B cell (primary cell): ENCODE data around the gene C11orf16. TPM values are rescaled to one million over a fixed set of nuclear protein-coding genes. Genes with fewer than 3 reads are reported as not detected.

ENCODE experiments used
- ATAC-seq: fragments of 200-7000 bp; cut with Tn5 transposase; one replicate; pipeline ENCODE4 v1.10.0; 2021; ENCODE audit warnings: low read depth, mild to moderate bottlenecking, moderate number of reproducible peaks, moderate library complexity
- CTCF ChIA-PET: fragments of 350-600 bp; sonication (Branson Sonifier 250); formaldehyde crosslinking; loops from one replicate; lab custom pipeline; 2021; ENCODE audit warnings: antibody characterized with exemption, inconsistent platforms; lab: Charles Lee
- POLR2A ChIA-PET: fragments of 350-600 bp; sonication (Branson Sonifier 250); formaldehyde crosslinking; loops from one replicate; lab custom pipeline; 2021; ENCODE audit warnings: antibody characterized with exemption; lab: Charles Lee
- DNase-seq: peaks from one replicate; pipeline ENCODE4 v3.0.0; 2013
- H2AFZ ChIP-seq: 2 replicates; pipeline ENCODE4 v1.6.1; 2012; ENCODE audit warnings: mild to moderate bottlenecking, low read depth, low read length; ENCODE audit not compliant: insufficient read depth, poor library complexity, severe bottlenecking
- H3K27ac ChIP-seq, 2 donors: 1 replicate in 1 of 2; 2 replicates in 1 of 2; pipeline ENCODE4 v1.5.1; 2012 to 2013; ENCODE audit warnings: low read length in 2 of 2, mild to moderate bottlenecking in 2 of 2, moderate library complexity in 1 of 2
- H3K27me3 ChIP-seq, 4 experiments: fragments of 200-600 bp in 1 of 4; sonication (generic) in 1 of 4; replicated peaks in 1 of 4; 1 replicate in 2 of 4; 2 replicates in 2 of 4; pipeline versions ENCODE4 v1.6.1 to v1.7.0; 2013 to 2016; ENCODE audit warnings: low read length in 3 of 4, mild to moderate bottlenecking in 2 of 4, mixed read lengths in 1 of 4, moderate library complexity in 1 of 4; ENCODE audit not compliant: insufficient read depth in 4 of 4, control insufficient read depth in 3 of 4; ENCODE audit errors: control extremely low read depth in 1 of 4
- H3K36me3 ChIP-seq, 2 experiments: replicated peaks in 1 of 2; 1 replicate in 1 of 2; 2 replicates in 1 of 2; pipeline versions ENCODE4 v1.6.1 to v1.7.1; 2013; ENCODE audit warnings: low read length in 1 of 2; ENCODE audit not compliant: insufficient read depth in 2 of 2, control insufficient read depth in 1 of 2; ENCODE audit errors: control extremely low read depth in 1 of 2, extremely low read depth in 1 of 2
- H3K4me1 ChIP-seq, 2 donors: fragments of 200-600 bp in 1 of 2; sonication (generic) in 1 of 2; 1 replicate in 1 of 2; 2 replicates in 1 of 2; pipeline versions ENCODE4 v1.5.1 to v1.6.1; 2013 to 2017; ENCODE audit warnings: low read length in 2 of 2; ENCODE audit not compliant: control insufficient read depth in 2 of 2, insufficient read depth in 2 of 2
- H3K4me2 ChIP-seq: replicated peaks from 2 replicates; pipeline ENCODE3; 2012; ENCODE audit warnings: mild to moderate bottlenecking, low read depth, low read length; ENCODE audit not compliant: poor library complexity, severe bottlenecking
- H3K4me3 ChIP-seq, 5 experiments: fragments of 200-600 bp in 1 of 5; sonication (generic) in 1 of 5; 1 replicate in 3 of 5; 2 replicates in 2 of 5; pipeline versions ENCODE4 v1.5.1 to v1.7.0; 2011 to 2016; ENCODE audit warnings: low read length in 4 of 5, mild to moderate bottlenecking in 4 of 5, low read depth in 2 of 5, control low read depth in 1 of 5, moderate library complexity in 1 of 5; ENCODE audit not compliant: insufficient read depth in 1 of 5; ENCODE audit errors: control extremely low read depth in 1 of 5, extremely low read depth in 1 of 5
- H3K79me2 ChIP-seq: fragments of 200-600 bp; sonication (generic); one replicate; pipeline ENCODE4 v1.6.0; 2016; ENCODE audit warnings: low read length; ENCODE audit not compliant: control insufficient read depth, insufficient read depth
- H3K9ac ChIP-seq: fragments of 200-600 bp; sonication (generic); 2 replicates; pipeline ENCODE4 v1.6.1; 2017; ENCODE audit warnings: mild to moderate bottlenecking, low read length, moderate library complexity
- H3K9me3 ChIP-seq, 3 donors: one replicate each; pipeline versions ENCODE4 v1.6.1 to v1.7.1; 2013; ENCODE audit warnings: low read length in 2 of 3; ENCODE audit not compliant: control insufficient read depth in 2 of 3, insufficient read depth in 1 of 3; ENCODE audit errors: control extremely low read depth in 1 of 3
- H4K20me1 ChIP-seq: 2 replicates; pipeline ENCODE4 v1.6.0; 2012; ENCODE audit warnings: mild to moderate bottlenecking, low read length; ENCODE audit not compliant: insufficient read depth, control insufficient read depth, poor library complexity, severe bottlenecking
- H3K27ac Mint-ChIP-seq: one replicate; pipeline ENCODE4 v1.8.0; 2021; ENCODE audit warnings: mixed read lengths
- H3K27me3 Mint-ChIP-seq: one replicate; pipeline ENCODE4 v1.8.0; 2021; ENCODE audit warnings: mixed read lengths
- H3K4me1 Mint-ChIP-seq: one replicate; pipeline ENCODE4 v1.8.0; 2021; ENCODE audit warnings: mixed read lengths
- H3K4me3 Mint-ChIP-seq: one replicate; pipeline ENCODE4 v1.8.0; 2021; ENCODE audit warnings: mixed read lengths
- H3K9me3 Mint-ChIP-seq: one replicate; pipeline ENCODE4 v1.8.0; 2022; ENCODE audit warnings: mixed read lengths; ENCODE audit not compliant: insufficient read depth
- EZH2 ChIP-seq: IDR thresholded peaks from 2 replicates; pipeline ENCODE4 v1.6.1; 2012; ENCODE audit warnings: borderline replicate concordance, low read depth, mild to moderate bottlenecking, moderate library complexity, low read length; ENCODE audit not compliant: insufficient read depth, poor library complexity, severe bottlenecking
- WGBS: methylation state at CpG from one replicate; pipeline ENCODE4 v1.1.5; 2013; ENCODE audit warnings: missing lambda C conversion rate; ENCODE audit not compliant: insufficient coverage; 5-methylcytosine and 5-hydroxymethylcytosine counted together
- intact Hi-C: fragments of 100-400 bp; cut with micrococcal nuclease; formaldehyde crosslinking; loops from one replicate; pipeline ENCODE4 v1.10.0; 2022
- polyA plus RNA-seq: library from polyadenylated mRNA; depleted of rRNA; stranded (reverse); fragments of >200 nt; gene quantifications from 2 replicates; pipeline ENCODE4 v1.2.3, GENCODE V29; 2012
- total RNA-seq, 2 donors: library from RNA; stranded (reverse); fragments of 120-200 nt in 1 of 2; gene quantifications; 1 replicate in 1 of 2; 2 replicates in 1 of 2; pipeline versions ENCODE4 v1.2.3 to v1.2.4, GENCODE V29; 2013 to 2022
- TF ChIP-seq, protein P1 (sequence below): fragments of 200-600 bp; IDR thresholded peaks from one replicate; pipeline ENCODE4 v1.8.0; 2022; ENCODE audit warnings: antibody characterized with exemption, mild to moderate bottlenecking

Gene C11orf16
- total and polyA plus RNA-seq, 2 donors (not counting 1 experiment from before 2014, with no cell fraction given), result not detected

DNA sequence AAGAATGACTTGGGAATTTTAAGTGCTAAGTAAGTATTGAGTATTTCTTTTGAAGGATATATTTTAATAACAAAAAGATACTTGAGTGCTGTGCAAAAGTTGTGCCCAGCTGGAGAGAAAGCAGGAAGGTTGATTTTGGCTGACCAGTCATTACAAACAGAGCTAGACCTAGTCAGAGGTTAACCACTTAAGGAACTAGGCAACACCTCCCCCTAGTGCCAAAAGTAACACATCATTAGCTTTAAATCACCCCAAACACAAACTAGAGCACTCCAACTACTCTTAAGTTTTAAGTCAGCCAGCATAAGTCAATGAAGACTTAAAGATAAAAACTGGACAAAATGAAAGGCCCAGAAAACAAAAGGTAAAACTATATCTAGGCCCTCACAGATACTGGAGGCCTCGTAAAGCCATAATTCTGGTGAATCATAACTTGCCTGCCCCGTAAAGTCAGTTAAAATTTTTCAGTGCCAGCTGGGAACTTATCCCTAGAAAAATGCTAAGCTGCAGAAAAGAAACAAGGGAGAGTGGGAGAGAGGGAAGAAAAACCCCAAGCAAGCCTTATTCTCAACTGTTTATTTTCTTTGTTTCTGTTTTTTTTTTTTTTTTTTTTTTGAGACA is 26.9 kb upstream of the C11orf16 start:
- no peak overlapping the region for H3K27ac Mint-ChIP-seq
- Histone ChIP-seq H4K20me1 (peaks cover 19% of the 10 kb centered on the region), H3K4me3 (no peak overlapping the region), H3K27me3 (no peaks in the 10 kb centered on the region), H3K4me1 (peaks cover 12 to 14% of the 10 kb centered on the region in 2 donors), H3K4me2 (no peak overlapping the region), H3K27ac (no peak overlapping the region), H3K79me2 (peaks cover 70% of the 10 kb centered on the region), H3K9ac (no peak overlapping the region), H3K9me3 (no peaks in the 10 kb centered on the region), H2AFZ (no peak overlapping the region), H3K36me3 (peaks cover 0 to 22% of the 10 kb centered on the region in 2 experiments)
- CTCF ChIA-PET, result interaction anchor here (0.6 to 4.1 kb wide), 17 partner anchors 10 to 973 kb away, joined by 3 to 44 read pairs (median 4); partner anchors contain the start of genes AKIP1, EIF3F and LMO1
- H3K4me1 Mint-ChIP-seq, result peaks cover 25% of the 10 kb centered on the region
- no peak overlapping the region for H3K4me3 Mint-ChIP-seq
- TF ChIP-seq, protein P1, sequence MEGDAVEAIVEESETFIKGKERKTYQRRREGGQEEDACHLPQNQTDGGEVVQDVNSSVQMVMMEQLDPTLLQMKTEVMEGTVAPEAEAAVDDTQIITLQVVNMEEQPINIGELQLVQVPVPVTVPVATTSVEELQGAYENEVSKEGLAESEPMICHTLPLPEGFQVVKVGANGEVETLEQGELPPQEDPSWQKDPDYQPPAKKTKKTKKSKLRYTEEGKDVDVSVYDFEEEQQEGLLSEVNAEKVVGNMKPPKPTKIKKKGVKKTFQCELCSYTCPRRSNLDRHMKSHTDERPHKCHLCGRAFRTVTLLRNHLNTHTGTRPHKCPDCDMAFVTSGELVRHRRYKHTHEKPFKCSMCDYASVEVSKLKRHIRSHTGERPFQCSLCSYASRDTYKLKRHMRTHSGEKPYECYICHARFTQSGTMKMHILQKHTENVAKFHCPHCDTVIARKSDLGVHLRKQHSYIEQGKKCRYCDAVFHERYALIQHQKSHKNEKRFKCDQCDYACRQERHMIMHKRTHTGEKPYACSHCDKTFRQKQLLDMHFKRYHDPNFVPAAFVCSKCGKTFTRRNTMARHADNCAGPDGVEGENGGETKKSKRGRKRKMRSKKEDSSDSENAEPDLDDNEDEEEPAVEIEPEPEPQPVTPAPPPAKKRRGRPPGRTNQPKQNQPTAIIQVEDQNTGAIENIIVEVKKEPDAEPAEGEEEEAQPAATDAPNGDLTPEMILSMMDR, result peak; percentile 69
- TF ChIP-seq EZH2, result no peak
- POLR2A ChIA-PET, result no interaction called here
- DNase-seq, result peak; percentile 55
- H3K9me3 Mint-ChIP-seq, result no peaks in the 10 kb centered on the region
- H3K27me3 Mint-ChIP-seq, result no peaks in the 10 kb centered on the region
- intact Hi-C loops, result loop anchor here (1.0 to 10.0 kb wide), 2 partner anchors 45 to 755 kb away; no protein-coding TSS in a partner anchor
- ATAC-seq, result no peak
- no CpG with 5 or more reads among the region's 2 CpGs for WGBS

DNA sequence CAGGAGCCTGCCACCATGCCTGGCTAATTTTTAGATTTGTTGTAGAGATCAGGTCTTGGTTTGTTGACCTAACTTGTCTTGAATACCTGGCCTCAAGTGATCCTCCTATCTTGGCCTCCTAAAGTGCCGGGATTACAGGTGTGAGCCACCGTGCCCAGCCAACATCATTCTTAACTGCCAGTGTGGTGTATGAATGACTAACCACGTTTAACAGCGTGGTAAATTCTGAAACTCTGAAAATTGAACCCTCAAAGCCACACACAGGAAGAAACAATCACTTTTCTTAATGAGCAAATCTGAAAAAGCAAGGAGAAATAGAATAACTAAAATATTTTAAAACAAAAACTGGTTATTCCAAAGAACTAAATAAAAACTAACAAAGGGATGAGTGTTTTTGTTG is 24.1 kb upstream of the C11orf16 start:
- CTCF ChIA-PET, result interaction anchor here (0.6 to 1.3 kb wide), 2 partner anchors 25 to 42 kb away, joined by 3 to 4 read pairs; no protein-coding TSS in a partner anchor

More for the DNA sequence above, 24.1 kb upstream of the C11orf16 start:
- DNase-seq (no peak), ATAC-seq (no peak)
- no peak overlapping the region for H3K27ac ChIP-seq
- no peak overlapping the region for H3K27ac Mint-ChIP-seq
- peaks cover 26% of the 10 kb centered on the region for H4K20me1 ChIP-seq
- no peaks in the 10 kb centered on the region for H3K9me3 ChIP-seq
- WGBS, result no CpG with 5 or more reads among the region's 4 CpGs
- H3K27me3 ChIP-seq, result no peaks in the 10 kb centered on the region
- POLR2A ChIA-PET, result no interaction called here
- no peak overlapping the region for H2AFZ ChIP-seq
- H3K4me1 ChIP-seq, result no peaks in the 10 kb centered on the region
- H3K36me3 ChIP-seq, result peaks cover 0 to 34% of the 10 kb centered on the region in 2 experiments
- H3K4me1 Mint-ChIP-seq, result peaks cover 7% of the 10 kb centered on the region
- H3K9ac ChIP-seq, result no peak overlapping the region
- H3K79me2 ChIP-seq, result peaks cover 45% of the 10 kb centered on the region
- no peak overlapping the region for H3K4me3 ChIP-seq
- no peak overlapping the region for H3K4me2 ChIP-seq
- intact Hi-C loops, result no loop called here
- no peak overlapping the region for H3K4me3 Mint-ChIP-seq
- TF ChIP-seq, protein P1, result no peak
- TF ChIP-seq EZH2, result no peak
- no peaks in the 10 kb centered on the region for H3K9me3 Mint-ChIP-seq
- H3K27me3 Mint-ChIP-seq, result no peaks in the 10 kb centered on the region
